GM12878 (cell line): ENCODE measurements around the gene DLG2. TPM values are rescaled to one million over a fixed set of nuclear protein-coding genes. Genes with fewer than 3 reads are reported as not detected.

Experiments
- ATAC-seq: fragments of 200-7000 bp; cut with Tn5 transposase; 3 replicates; pipeline ENCODE4 v1.9.1; 2020; ENCODE audit warnings: mild to moderate bottlenecking, moderate library complexity
- BruUV-seq: library from RNA; stranded (reverse); fragments of 400-500 nt; replicated peaks from 2 replicates; lab custom pipeline; 2021; lab: Mats Ljungman, UMichigan
- CTCF ChIA-PET: fragments of 300-600 bp; sonication (Branson Sonifier 250); formaldehyde crosslinking; extraction: SDS; loops from one replicate; lab custom pipeline; 2021; ENCODE audit warnings: inconsistent platforms; lab: Yijun Ruan, JAX
- POLR2A ChIA-PET: fragments of 350-600 bp; formaldehyde crosslinking; extraction: SDS; loops from one replicate; lab custom pipeline; 2021; ENCODE audit warnings: inconsistent platforms; lab: Charles Lee
- RAD21 ChIA-PET: fragments of 300-600 bp; sonication (Branson Sonifier 250); formaldehyde crosslinking; loops from one replicate; lab custom pipeline; 2023; ENCODE audit warnings: antibody characterized with exemption; ENCODE audit not compliant: unreplicated experiment; lab: Charles Lee
- SMC1A ChIA-PET: fragments of 300-600 bp; sonication (Branson Sonifier 250); formaldehyde crosslinking; loops from one replicate; lab custom pipeline; 2023; ENCODE audit not compliant: unreplicated experiment, uncharacterized antibody; lab: Charles Lee
- DNase-seq: peaks from one replicate; pipeline ENCODE4 v3.0.0-alpha.2; 2011; ENCODE audit warnings: low read depth, low spot score
- FAIRE-seq: peaks from 3 replicates; lab custom pipeline; 2011; peaks lifted over from hg19 to GRCh38; lab: Jason Lieb, UNC
- H2AFZ ChIP-seq: 2 replicates; pipeline ENCODE4 v1.6.0; 2011; ENCODE audit warnings: low read depth, low read length, control low read depth; ENCODE audit not compliant: control insufficient read depth
- H3K27ac ChIP-seq: 2 replicates; pipeline ENCODE4 v1.5.1; 2011; ENCODE audit warnings: control low read depth; ENCODE audit not compliant: control insufficient read depth, insufficient read depth
- H3K27me3 ChIP-seq, 2 experiments: replicated peaks in 1 of 2; 2 replicates each; pipeline versions ENCODE4 v1.6.0 to v1.6.1; 2011; ENCODE audit warnings: low read length in 1 of 2; ENCODE audit not compliant: control insufficient read depth in 2 of 2, insufficient read depth in 2 of 2
- H3K36me3 ChIP-seq, 2 experiments: 2 replicates each; pipeline ENCODE4 v1.5.1; 2011; ENCODE audit warnings: low read length in 1 of 2; ENCODE audit not compliant: control insufficient read depth in 2 of 2, insufficient read depth in 2 of 2
- H3K4me1 ChIP-seq: 2 replicates; pipeline ENCODE4 v1.6.1; 2011; ENCODE audit warnings: mild to moderate bottlenecking, low read length, moderate library complexity, mixed read lengths; ENCODE audit not compliant: control insufficient read depth, insufficient read depth
- H3K4me2 ChIP-seq: 2 replicates; pipeline ENCODE4 v1.6.0; 2011; ENCODE audit warnings: control low read depth; ENCODE audit not compliant: control insufficient read depth, insufficient read depth
- H3K4me3 ChIP-seq: fragments of 200-600 bp; sonication (generic); 2 replicates; pipeline ENCODE4 v1.5.1; 2016
- H3K79me2 ChIP-seq: 2 replicates; pipeline ENCODE4 v1.6.0; 2011; ENCODE audit warnings: low read length; ENCODE audit not compliant: control insufficient read depth, insufficient read depth
- H3K9ac ChIP-seq: 2 replicates; pipeline ENCODE4 v1.8.0; 2011; ENCODE audit warnings: low read length, control low read depth, mixed read lengths; ENCODE audit not compliant: control insufficient read depth, insufficient read depth
- H3K9me3 ChIP-seq: replicated peaks from 3 replicates; pipeline ENCODE4 v1.5.1; 2011; ENCODE audit warnings: mild to moderate bottlenecking, low read length; ENCODE audit not compliant: control insufficient read depth, insufficient read depth
- H4K20me1 ChIP-seq: 2 replicates; pipeline ENCODE4 v1.6.0; 2011; ENCODE audit not compliant: control insufficient read depth, insufficient read depth
- CUX1 ChIP-seq: IDR thresholded peaks from 2 replicates; pipeline ENCODE4 v1.6.1; 2012; ENCODE audit warnings: improper control_type of control experiment, low read depth, low read length; ENCODE audit not compliant: insufficient replicate concordance
- JUND ChIP-seq: IDR thresholded peaks from 2 replicates; pipeline ENCODE4 v1.6.1; 2012; ENCODE audit warnings: low read depth, mild to moderate bottlenecking, low read length, improper control_type of control experiment, moderate library complexity
- SUPT20H ChIP-seq: IDR thresholded peaks from 2 replicates; pipeline ENCODE4 v1.6.1; 2011; ENCODE audit warnings: low read depth, mild to moderate bottlenecking, low read length, moderate library complexity, borderline replicate concordance; ENCODE audit not compliant: control insufficient read depth
- USF1 ChIP-seq: IDR thresholded peaks from 2 replicates; pipeline ENCODE4 v1.6.1; 2011; ENCODE audit warnings: borderline replicate concordance, low read depth, mild to moderate bottlenecking, moderate library complexity, mixed read lengths, low read length; ENCODE audit not compliant: insufficient read depth; ENCODE audit errors: extremely low read length
- ZNF687 ChIP-seq: fragments of 450-650 bp; IDR thresholded peaks from 2 replicates; pipeline ENCODE4 v1.6.1; 2017; ENCODE audit warnings: mild to moderate bottlenecking, moderate library complexity
- WGBS: methylation state at CpG from one replicate; pipeline ENCODE4 v1.1.6; 2016; ENCODE audit warnings: low lambda C conversion rate; ENCODE audit not compliant: insufficient replicate concordance, insufficient coverage; ENCODE audit errors: missing lambda C conversion rate; 5-methylcytosine and 5-hydroxymethylcytosine counted together
- in situ Hi-C: fragments of 300-500 bp; cut with MboI; formaldehyde crosslinking; loops from 9 replicates; pipeline ENCODE4 v1.14.3; 2018; ENCODE audit warnings: mixed read lengths
- intact Hi-C: fragments of 100-400 bp; cut with micrococcal nuclease; formaldehyde crosslinking; loops from one replicate; pipeline ENCODE4 v1.14.2; 2022; ENCODE audit not compliant: unreplicated experiment
- polyA plus RNA-seq, 11 experiments: library from polyadenylated mRNA; depleted of rRNA in 4 of 11; unstranded in 6 of 11; stranded (reverse) in 5 of 11; fragments of >200 nt; fragmentation: Nextera tagmentation in 4 of 11; fragmentation: Illumina TruSeq in 1 of 11; extraction: Ambion mirVana in 4 of 11; extraction: Trizol in 1 of 11; gene quantifications; 1 replicate in 1 of 11; 2 replicates in 10 of 11; pipeline versions ENCODE4 v1.2.1 to v1.2.3, GENCODE V29; 2011 to 2016; ENCODE audit warnings: inconsistent platforms in 2 of 11, missing spikeins in 2 of 11, low read depth in 1 of 11
- total RNA-seq, 4 experiments: library from RNA; depleted of rRNA in 3 of 4; stranded (reverse); fragments of >200 nt in 3 of 4; fragmentation: Illumina TruSeq in 1 of 4; extraction: Trizol in 1 of 4; gene quantifications; 2 replicates each; pipeline versions ENCODE4 v1.2.1 to v1.2.3, GENCODE V29; 2013 to 2021

The DLG2 gene
- total and polyA plus RNA-seq, 10 of the 15 experiments (the other 5 are each of a cell fraction or from before 2014, with no cell fraction given), result 0.09 to 0.98 (median 0.35) TPM

- TF ChIP-seq ZNF687 (no peak), CUX1 (no peak)
These were observed 578.3 kb downstream of the DLG2 start (continued) for GRCh38 chr11:85048801-85049200.

GRCh38 chr11:85045716-85046115, 581.4 kb downstream of the DLG2 start:
- Histone ChIP-seq H3K4me1 (no peaks in the 10 kb centered on the region), H3K9ac (no peak overlapping the region), H3K27me3 (no peaks in the 10 kb centered on the region), H3K27ac (no peak overlapping the region), H3K4me2 (no peak overlapping the region), H3K9me3 (no peaks in the 10 kb centered on the region), H4K20me1 (no peaks in the 10 kb centered on the region), H3K4me3 (no peak overlapping the region), H3K79me2 (no peaks in the 10 kb centered on the region), H2AFZ (no peak overlapping the region), H3K36me3 (no peaks in the 10 kb centered on the region)
- in situ Hi-C loops, result no loop called here
- intact Hi-C loops, result no loop called here
- ChIA-PET CTCF (no interaction called here), RAD21 (no interaction called here), SMC1A (interaction anchor here (1.6 kb wide), 1 partner anchor 70 kb away, joined by 3 read pairs; no protein-coding TSS in a partner anchor), POLR2A (no interaction called here)
- DNase-seq (no peak), ATAC-seq (no peak), FAIRE-seq (no peak)
- WGBS, result 0% methylated on average over 3 of the region's 3 CpGs
- no TSS peak for BruUV-seq
- no peak for TF ChIP-seq USF1
- TF ChIP-seq SUPT20H, result no peak
- TF ChIP-seq JUND, result no peak
- no peak for TF ChIP-seq CUX1
